ENCODE results near the gene EVI5. TPM values are rescaled to one million over a fixed set of nuclear protein-coding genes. Genes with fewer than 3 reads are reported as not detected.
A peak's percentile ranks its signal among the peaks of the same experiment; 100 is the strongest.

Gene EVI5
- total and polyA plus RNA-seq, 8 donors = 1.8 to 200 (median 52.0) TPM

DNA sequence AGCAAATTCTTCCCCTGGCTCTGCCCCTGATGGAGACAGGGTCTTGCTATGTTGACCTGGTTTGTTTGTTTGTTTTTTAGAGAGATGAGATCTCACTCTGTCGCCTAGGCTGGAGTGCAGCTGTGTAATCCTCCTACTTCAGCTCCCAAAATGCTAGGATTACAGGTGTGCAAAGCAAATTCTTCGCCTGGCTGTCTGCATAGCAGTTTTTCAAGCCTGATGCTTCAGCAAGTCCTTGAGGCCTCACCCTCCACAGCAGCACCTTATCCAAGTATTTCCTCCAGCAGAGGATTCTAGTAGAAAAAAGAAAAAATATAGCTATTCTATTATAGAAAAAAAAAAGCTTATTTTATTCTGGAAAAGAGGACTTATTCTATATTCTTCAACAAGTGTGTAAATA lies 31.8 kb upstream of the EVI5 start:
- H3K9me3 ChIP-seq = no peaks in the 10 kb centered on the region
- intact Hi-C loops (cut with DNase I; ENCODE audit: low total_unique reads) = no loop called here
- no peak overlapping the region for H3K4me3 ChIP-seq
- no peaks in the 10 kb centered on the region for H3K27me3 ChIP-seq
- TF ChIP-seq EP300 (IDR thresholded peaks at IDR 0.05) = no peak
- no peak for TF ChIP-seq POLR2AphosphoS5 (IDR thresholded peaks at IDR 0.05)
- TF ChIP-seq POLR2A (IDR thresholded peaks at IDR 0.05) = no peak
- TF ChIP-seq, protein P1, sequence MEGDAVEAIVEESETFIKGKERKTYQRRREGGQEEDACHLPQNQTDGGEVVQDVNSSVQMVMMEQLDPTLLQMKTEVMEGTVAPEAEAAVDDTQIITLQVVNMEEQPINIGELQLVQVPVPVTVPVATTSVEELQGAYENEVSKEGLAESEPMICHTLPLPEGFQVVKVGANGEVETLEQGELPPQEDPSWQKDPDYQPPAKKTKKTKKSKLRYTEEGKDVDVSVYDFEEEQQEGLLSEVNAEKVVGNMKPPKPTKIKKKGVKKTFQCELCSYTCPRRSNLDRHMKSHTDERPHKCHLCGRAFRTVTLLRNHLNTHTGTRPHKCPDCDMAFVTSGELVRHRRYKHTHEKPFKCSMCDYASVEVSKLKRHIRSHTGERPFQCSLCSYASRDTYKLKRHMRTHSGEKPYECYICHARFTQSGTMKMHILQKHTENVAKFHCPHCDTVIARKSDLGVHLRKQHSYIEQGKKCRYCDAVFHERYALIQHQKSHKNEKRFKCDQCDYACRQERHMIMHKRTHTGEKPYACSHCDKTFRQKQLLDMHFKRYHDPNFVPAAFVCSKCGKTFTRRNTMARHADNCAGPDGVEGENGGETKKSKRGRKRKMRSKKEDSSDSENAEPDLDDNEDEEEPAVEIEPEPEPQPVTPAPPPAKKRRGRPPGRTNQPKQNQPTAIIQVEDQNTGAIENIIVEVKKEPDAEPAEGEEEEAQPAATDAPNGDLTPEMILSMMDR (IDR thresholded peaks at IDR 0.05) = no peak
- DNase-seq = no peak
- H3K4me1 ChIP-seq = peaks cover 0 to 13% (median 11%) of the 10 kb centered on the region in 4 donors
- 39 to 58% (median 48%) methylated on average over 2 of the region's 2 CpGs for WGBS, 5 donors
- H3K36me3 ChIP-seq = no peaks in the 10 kb centered on the region
- peak overlapping the region; percentile 38 to 79 (median 65) for H3K27ac ChIP-seq

DNA sequence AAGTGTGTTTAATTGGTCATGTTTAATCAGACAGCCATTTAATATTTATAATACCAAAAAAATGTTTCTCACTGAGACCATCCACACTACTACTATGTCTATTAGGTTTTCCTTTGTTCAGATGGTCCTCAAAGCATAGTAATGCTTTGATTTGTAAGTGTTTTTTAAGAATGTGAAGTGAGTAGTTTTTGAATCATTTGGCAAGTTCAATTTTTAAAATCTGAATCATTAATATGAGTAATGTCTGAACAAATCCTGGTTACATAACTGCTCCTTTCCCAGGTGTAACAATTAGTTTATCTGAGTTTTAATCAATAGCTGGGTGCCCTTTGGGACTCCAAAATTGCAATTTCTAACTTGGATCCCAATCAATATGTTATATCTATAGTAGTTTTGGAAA lies 23.5 kb upstream of the EVI5 start:
- intact Hi-C loops (cut with DNase I; ENCODE audit: low total_unique reads) = no loop called here
- TF ChIP-seq, protein P1 (IDR thresholded peaks at IDR 0.05) = no peak
- TF ChIP-seq POLR2A (IDR thresholded peaks at IDR 0.05) (no peak), EP300 (IDR thresholded peaks at IDR 0.05) (no peak), POLR2AphosphoS5 (IDR thresholded peaks at IDR 0.05) (no peak)

DNA sequence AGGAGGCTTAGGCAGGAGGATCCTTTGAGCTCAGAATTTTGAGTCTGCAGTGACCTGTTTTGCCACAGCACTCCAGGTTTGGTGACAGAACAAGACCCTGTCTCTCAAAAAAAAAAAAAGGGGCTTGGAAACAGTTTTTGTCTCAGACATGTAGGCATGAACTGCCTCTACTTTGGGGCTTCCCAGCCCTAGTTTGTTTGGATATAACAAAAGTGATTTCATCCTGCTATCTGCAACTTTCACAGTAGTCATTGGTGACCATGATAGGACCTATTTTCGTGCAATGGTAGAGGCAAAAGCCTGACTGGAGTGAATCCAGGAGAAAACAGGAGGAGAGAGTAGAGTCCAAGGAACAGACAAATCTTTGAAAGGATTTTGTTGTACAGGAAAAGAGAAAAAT lies 20.3 kb upstream of the EVI5 start:
- WGBS, 5 donors = 80 to 100% (median 92%) methylated on average over 1 of the region's 1 CpG
- Histone ChIP-seq H3K9me3 (no peaks in the 10 kb centered on the region), H3K36me3 (no peaks in the 10 kb centered on the region), H3K27ac (peak overlapping the region in 4 of 5 donors; percentile 56 to 73 (median 65)), H3K4me3 (no peak overlapping the region), H3K27me3 (no peaks in the 10 kb centered on the region), H3K4me1 (peaks cover 0 to 19% (median 8%) of the 10 kb centered on the region in 4 donors)
- intact Hi-C loops (cut with DNase I; ENCODE audit: low total_unique reads) = no loop called here
- TF ChIP-seq POLR2AphosphoS5 (IDR thresholded peaks at IDR 0.05) = no peak
- no peak for TF ChIP-seq EP300 (IDR thresholded peaks at IDR 0.05)
- TF ChIP-seq, protein P1 (IDR thresholded peaks at IDR 0.05) = no peak
- no peak for TF ChIP-seq POLR2A (IDR thresholded peaks at IDR 0.05)
- DNase-seq = no peak

More for the DNA sequence above, 23.5 kb upstream of the EVI5 start:
- Histone ChIP-seq H3K4me3 (no peak overlapping the region), H3K27ac (no peak overlapping the region), H3K27me3 (no peaks in the 10 kb centered on the region), H3K4me1 (peaks cover 0 to 19% (median 8%) of the 10 kb centered on the region in 4 donors), H3K9me3 (no peaks in the 10 kb centered on the region), H3K36me3 (no peaks in the 10 kb centered on the region)
- DNase-seq = no peak

DNA sequence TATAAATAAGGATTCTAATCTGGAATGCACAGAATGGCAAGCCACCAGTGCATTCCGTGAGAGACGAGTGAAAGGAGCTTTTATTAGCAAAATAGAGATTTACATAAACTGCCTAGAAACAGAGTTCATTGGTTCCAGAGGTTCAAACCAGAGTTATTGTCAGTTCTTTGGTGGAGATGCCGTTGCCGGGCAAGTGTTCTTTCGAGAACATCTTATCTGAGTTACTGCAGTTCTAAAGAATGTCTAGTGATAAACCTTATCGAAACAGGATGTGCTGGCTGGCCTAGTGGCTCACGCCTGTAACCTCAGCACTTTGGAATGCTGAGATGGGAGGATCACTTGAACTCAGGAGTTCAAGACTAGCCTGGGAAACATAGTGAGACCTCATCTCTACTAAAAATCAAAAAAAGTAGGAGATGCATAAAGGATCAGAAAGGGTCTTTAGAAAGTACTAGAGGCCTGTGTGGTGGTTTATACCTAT lies 19.9 kb upstream of the EVI5 start:
- H3K36me3 ChIP-seq = no peaks in the 10 kb centered on the region
- H3K27me3 ChIP-seq = no peaks in the 10 kb centered on the region
- H3K4me1 ChIP-seq = peaks cover 0 to 19% (median 8%) of the 10 kb centered on the region in 4 donors
- no peaks in the 10 kb centered on the region for H3K9me3 ChIP-seq
- H3K4me3 ChIP-seq = no peak overlapping the region
- peak; percentile 85 to 92 for DNase-seq
- 3 to 12% (median 8%) methylated on average over 7 of the region's 7 CpGs for WGBS, 5 donors
- peak overlapping the region in 4 of 5 donors; percentile 56 to 73 (median 65) for H3K27ac ChIP-seq
- TF ChIP-seq POLR2A (IDR thresholded peaks at IDR 0.05) (no peak), POLR2AphosphoS5 (IDR thresholded peaks at IDR 0.05) (peak in 2 of 3 donors; percentile 72 to 97)
- intact Hi-C loops (cut with DNase I; ENCODE audit: low total_unique reads) = no loop called here

DNA sequence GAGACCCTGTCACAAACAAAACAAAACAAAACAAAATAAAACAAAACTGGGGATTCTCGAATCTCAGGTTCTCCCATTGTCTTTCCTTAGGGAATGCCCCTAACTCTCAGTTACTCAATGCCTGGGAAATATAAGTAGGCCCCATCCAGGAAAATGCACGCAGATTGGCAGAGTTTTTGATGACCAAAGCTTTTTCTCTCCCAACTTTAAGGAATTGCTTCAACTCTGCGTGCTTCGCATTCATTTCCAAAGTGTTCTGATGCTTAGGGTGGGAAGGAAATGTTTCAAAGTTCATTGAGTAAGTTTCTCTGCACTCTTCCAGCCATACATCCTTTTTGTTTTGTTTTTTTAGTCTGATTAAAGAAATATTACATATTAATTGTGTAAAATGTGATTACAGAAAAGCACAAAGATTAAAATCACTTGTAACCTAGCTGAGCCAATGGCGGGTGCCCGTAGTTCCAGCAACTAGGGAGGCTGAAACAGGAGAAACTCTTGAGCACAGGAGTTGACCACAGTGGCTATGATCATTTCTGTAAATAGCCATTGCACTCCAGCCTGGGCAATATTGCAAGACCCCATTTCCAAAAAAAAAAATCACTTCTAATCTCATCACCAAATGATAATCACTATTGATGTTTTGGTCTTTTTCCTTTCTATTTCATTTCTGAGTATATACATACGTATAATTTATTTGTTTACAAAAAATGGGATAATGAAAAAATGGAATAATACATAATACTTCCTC lies 18.4 kb upstream of the EVI5 start:
- 88 to 95% (median 93%) methylated on average over 7 of the region's 7 CpGs for WGBS, 5 donors

More for the DNA sequence above, 18.4 kb upstream of the EVI5 start:
- Histone ChIP-seq H3K9me3 (no peaks in the 10 kb centered on the region), H3K4me1 (peaks cover 0 to 19% (median 8%) of the 10 kb centered on the region in 4 donors), H3K36me3 (no peaks in the 10 kb centered on the region), H3K27ac (peak overlapping the region in 1 of 5 donors; percentile 42), H3K27me3 (no peaks in the 10 kb centered on the region), H3K4me3 (no peak overlapping the region)
- TF ChIP-seq POLR2AphosphoS5 (IDR thresholded peaks at IDR 0.05) = no peak
- TF ChIP-seq POLR2A (IDR thresholded peaks at IDR 0.05) = no peak
- TF ChIP-seq, protein P1 (IDR thresholded peaks at IDR 0.05) = no peak
- DNase-seq = peak in 1 of 2 donors; percentile 30
- intact Hi-C loops (cut with DNase I; ENCODE audit: low total_unique reads) = no loop called here
